ENCODE measurements around the gene USO1.
A peak's percentile ranks its signal among the peaks of the same experiment; 100 is the strongest.

Gene USO1

DNA sequence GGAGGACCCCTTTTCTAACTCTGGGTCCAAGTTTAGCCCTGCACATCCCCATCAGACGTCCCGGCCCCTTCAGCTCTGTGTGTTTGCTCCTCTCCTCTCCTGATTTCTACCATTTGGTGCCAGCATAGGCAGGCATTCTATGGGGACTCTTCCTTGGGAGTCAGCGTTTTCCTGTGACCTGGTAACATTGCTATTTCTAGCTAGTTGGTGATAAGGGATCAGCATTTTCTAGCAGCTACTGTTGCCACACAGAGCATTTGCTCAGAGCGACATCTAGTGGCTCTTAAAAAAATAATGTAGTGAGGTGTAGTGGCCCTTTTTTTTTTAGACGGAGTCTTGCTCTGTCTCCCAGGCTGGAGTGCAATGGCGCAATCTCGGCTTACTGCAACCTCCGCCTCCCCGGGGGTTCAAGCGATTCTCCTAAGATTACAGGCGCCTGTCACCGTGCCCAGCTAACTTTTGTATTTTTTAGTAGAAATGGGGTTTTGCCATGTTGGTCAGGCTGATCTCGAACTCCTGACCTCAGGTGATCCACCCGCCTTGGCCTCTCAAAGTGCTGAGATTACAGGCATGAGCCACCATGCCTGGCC is 123.9 kb downstream of the USO1 start:
- peak; percentile 75 for DNase-seq

DNA sequence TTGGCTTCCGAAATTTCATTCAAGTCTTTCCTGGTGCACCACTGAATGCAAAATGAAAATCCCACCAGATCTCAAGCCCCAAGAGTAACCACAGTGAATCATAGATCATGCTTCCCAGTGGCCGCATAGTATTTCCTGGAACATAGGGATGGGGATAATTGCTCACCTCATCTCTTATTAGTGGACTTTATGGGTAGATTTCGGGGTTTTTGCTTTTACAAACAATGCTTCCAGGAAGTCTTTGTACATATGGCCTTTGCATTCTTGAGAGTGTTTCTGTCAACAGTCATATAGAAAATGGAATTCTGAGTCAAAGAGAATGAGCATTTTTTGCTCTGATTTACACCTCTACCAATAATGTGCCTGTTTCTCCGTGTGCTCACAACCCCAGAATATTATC is 124.5 kb downstream of the USO1 start:
- DNase-seq, result no peak

DNA sequence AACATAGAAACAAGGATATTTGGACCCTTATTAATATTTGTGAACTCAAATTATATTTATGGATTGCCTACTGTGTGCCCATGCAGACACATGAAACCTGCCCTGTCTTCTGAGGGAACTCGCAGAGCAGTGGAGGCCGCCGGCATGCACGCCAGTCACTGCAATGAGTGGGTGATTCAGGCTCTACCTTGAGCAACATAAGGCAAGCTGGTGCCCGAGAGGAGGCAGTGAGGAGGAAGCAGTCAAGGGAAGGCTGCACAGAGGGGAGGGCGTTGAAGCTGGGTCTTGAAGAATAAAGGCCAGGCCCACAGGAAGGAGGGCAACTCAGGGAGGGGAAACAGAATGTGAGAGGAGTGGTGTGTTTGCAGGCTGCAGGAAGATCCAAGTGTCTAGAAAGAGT is 125.1 kb downstream of the USO1 start:
- no peak for DNase-seq

DNA sequence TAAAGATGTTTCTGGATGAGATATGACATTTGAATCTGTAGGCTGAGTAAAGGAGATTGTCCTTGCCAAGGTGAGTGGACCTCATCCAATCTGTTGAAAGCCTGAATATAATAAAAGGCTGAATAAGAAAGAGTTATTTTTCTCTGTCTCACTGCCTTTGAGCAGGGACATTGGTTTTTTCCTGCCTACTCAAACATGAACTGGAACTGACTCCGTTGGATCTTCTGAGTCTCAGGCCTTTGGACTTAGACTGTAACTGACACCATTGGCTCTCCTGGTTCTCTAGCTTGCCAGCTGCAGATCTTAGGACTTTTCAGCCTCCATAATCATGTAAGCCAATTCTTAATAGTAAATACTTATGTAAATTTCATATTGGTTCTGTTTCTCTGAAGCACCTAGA is 134.3 kb downstream of the USO1 start:
- DNase-seq, result no peak

DNA sequence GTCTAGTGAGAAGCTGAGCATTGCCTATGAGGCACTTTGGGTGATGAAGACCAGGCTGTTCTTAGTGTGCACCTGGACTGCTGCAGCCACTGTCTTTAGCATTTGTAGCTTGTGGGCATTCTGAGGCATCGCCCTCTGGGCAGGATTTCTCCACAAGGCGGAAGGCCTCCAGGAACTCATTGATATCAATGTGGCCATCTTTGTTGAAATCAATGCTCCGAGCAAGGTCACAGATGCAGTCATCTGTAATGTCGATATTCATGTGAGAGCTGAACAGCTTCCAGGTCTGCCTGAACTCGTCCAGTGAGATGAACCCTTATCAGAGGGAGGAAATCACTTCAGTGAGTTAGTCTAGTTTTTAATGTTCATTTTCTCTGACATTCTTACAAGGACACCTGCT is 136.2 kb downstream of the USO1 start:
- no peak for DNase-seq

Measured in NCI-H1694 treated with DMSO at 0.1 percent for 48 hours (cell line).